ENCODE measurements around the gene COL9A3.

COL9A3 gene

GRCh38 chr20:62809530-62810428 lies 7.1 kb upstream of the COL9A3 start:
- no peak for FAIRE-seq
- DNase-seq (ENCODE audit: low spot score) = no peak

- no peak for DNase-seq (ENCODE audit: low spot score)
- FAIRE-seq = no peak
Measured at GRCh38 chr20:62811320-62811719, 5.5 kb upstream of the COL9A3 start.

GRCh38 chr20:62811720-62812119 lies 5.1 kb upstream of the COL9A3 start:
- DNase-seq (ENCODE audit: low spot score) (no peak), FAIRE-seq (no peak)

- DNase-seq (ENCODE audit: low spot score) = no peak
- FAIRE-seq = no peak
Measured at GRCh38 chr20:62812181-62812906, 4.5 kb upstream of the COL9A3 start.

GRCh38 chr20:62812907-62813200 lies 4.0 kb upstream of the COL9A3 start:
- FAIRE-seq (no peak), DNase-seq (ENCODE audit: low spot score) (no peak)

- no peak for FAIRE-seq
- no peak for DNase-seq (ENCODE audit: low spot score)
Measured at GRCh38 chr20:62813588-62813987, 3.3 kb upstream of the COL9A3 start.

- no peak for DNase-seq (ENCODE audit: low spot score)
- FAIRE-seq = no peak
Measured at GRCh38 chr20:62814060-62814708, 2.7 kb upstream of the COL9A3 start.

- FAIRE-seq = no peak
- no peak for DNase-seq (ENCODE audit: low spot score)
Measured at GRCh38 chr20:62814709-62815065, 2.2 kb upstream of the COL9A3 start.

GRCh38 chr20:62815066-62815991 lies 1.5 kb upstream of the COL9A3 start:
- peak; percentile 90 for DNase-seq (ENCODE audit: low spot score)
- FAIRE-seq = peak; percentile 70

GRCh38 chr20:62816031-62816883 lies 593 bp upstream of the COL9A3 start:
- no peak for FAIRE-seq
- no peak for DNase-seq (ENCODE audit: low spot score)

- FAIRE-seq = no peak
Measured at GRCh38 chr20:62817975-62818591, 1.2 kb downstream of the COL9A3 start.

GRCh38 chr20:62818592-62819493 lies 2.0 kb downstream of the COL9A3 start:
- FAIRE-seq = no peak
- DNase-seq (ENCODE audit: low spot score) = peak; percentile 92

More at GRCh38 chr20:62817975-62818591, 1.2 kb downstream of the COL9A3 start:
- DNase-seq (ENCODE audit: low spot score) = no peak

GRCh38 chr20:62819494-62820174 lies 2.8 kb downstream of the COL9A3 start:
- DNase-seq (ENCODE audit: low spot score) (peak; percentile 46), FAIRE-seq (no peak)

- FAIRE-seq (no peak), DNase-seq (ENCODE audit: low spot score) (no peak)
Measured at GRCh38 chr20:62820208-62820961, 3.5 kb downstream of the COL9A3 start.

- DNase-seq (ENCODE audit: low spot score) (no peak), FAIRE-seq (no peak)
Measured at GRCh38 chr20:62820962-62821725, 4.3 kb downstream of the COL9A3 start.

GRCh38 chr20:62821726-62822210 lies 4.9 kb downstream of the COL9A3 start:
- DNase-seq (ENCODE audit: low spot score) (no peak), FAIRE-seq (no peak)
